ENCODE results near the gene CIDEB. TPM values are rescaled to one million over a fixed set of nuclear protein-coding genes. Genes with fewer than 3 reads are reported as not detected.

CIDEB gene
- total and polyA plus RNA-seq, 12 donors, result 16.4 to 80.3 (median 39.0) TPM

DNA sequence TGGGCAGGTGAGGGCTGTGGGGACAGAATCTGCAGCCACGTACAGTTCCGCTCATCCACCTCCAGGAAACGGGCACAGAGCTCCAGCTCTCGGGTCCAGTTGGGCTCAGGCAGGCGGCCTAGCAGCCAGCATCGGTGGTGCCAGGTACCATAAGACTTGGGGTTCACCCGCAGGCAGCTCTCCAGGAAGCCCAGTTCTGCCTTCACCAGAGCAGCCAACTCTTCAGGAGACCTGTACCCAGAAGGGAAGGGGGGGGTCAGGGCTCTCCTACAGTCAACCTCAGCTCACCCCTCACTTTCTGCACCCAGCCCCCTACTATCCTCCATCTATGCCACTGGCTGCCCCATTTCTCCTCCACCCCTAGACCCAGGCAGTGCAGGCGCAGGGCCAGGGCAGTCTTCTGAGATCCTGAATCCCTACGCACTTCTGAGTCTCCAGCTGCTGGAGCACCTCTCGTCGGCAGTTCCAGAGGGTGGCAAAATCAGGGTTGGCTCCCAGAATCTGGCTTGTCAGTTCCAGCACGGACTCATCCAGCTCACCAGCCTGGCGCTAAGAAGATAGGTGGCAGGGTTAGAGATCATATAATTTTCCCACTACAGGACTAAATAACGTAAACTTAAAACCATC, 37.8 kb downstream of the CIDEB start:
- Histone ChIP-seq H3K27ac (no peak overlapping the region), H3K4me3 (no peak overlapping the region), H3K36me3 (replicated peaks in 1 of 2) (peaks cover 0 to 20% of the 10 kb centered on the region in 2 donors), H3K9me3 (replicated peaks in 1 of 3) (no peaks in the 10 kb centered on the region), H3K27me3 (no peaks in the 10 kb centered on the region), H3K4me1 (replicated peaks in 1 of 2) (peaks cover 5 to 22% of the 10 kb centered on the region in 2 donors)
- TF ChIP-seq, protein P1, sequence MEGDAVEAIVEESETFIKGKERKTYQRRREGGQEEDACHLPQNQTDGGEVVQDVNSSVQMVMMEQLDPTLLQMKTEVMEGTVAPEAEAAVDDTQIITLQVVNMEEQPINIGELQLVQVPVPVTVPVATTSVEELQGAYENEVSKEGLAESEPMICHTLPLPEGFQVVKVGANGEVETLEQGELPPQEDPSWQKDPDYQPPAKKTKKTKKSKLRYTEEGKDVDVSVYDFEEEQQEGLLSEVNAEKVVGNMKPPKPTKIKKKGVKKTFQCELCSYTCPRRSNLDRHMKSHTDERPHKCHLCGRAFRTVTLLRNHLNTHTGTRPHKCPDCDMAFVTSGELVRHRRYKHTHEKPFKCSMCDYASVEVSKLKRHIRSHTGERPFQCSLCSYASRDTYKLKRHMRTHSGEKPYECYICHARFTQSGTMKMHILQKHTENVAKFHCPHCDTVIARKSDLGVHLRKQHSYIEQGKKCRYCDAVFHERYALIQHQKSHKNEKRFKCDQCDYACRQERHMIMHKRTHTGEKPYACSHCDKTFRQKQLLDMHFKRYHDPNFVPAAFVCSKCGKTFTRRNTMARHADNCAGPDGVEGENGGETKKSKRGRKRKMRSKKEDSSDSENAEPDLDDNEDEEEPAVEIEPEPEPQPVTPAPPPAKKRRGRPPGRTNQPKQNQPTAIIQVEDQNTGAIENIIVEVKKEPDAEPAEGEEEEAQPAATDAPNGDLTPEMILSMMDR (IDR thresholded peaks at IDR 0.05), result no peak
- WGBS, 4 donors, result 96 to 97% (median 97%) methylated on average over 11 to 14 of the region's 14 CpGs
- no peak for DNase-seq
- intact Hi-C loops (cut with DNase I), result no loop called here

DNA sequence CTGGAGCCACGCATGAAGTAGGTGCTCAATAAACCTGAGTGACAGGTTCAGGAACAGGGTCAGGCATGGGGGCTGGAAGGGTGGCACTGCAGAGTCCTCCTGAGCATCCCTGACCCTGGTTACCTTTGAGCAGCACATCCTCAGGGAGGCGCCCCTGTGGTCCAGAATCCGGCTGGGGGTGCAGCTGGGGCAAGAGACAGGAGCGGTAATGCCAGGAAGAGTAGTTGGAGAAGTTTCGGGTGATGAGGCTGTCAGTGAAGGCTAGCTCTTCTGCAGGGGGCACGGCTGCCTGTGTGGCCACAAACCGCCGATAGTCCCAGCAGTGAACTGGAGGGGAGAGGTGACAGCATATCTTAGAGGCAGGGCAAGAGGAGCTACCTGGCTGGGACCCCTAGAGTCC, 38.4 kb downstream of the CIDEB start:
- Histone ChIP-seq H3K4me1 (replicated peaks in 1 of 2) (peaks cover 5 to 22% of the 10 kb centered on the region in 2 donors), H3K36me3 (replicated peaks in 1 of 2) (peaks cover 0 to 20% of the 10 kb centered on the region in 2 donors), H3K4me3 (no peak overlapping the region), H3K27ac (no peak overlapping the region), H3K9me3 (replicated peaks in 1 of 3) (no peaks in the 10 kb centered on the region), H3K27me3 (no peaks in the 10 kb centered on the region)
- WGBS, 4 donors, result 89 to 96% (median 95%) methylated on average over 8 of the region's 8 CpGs
- DNase-seq, result no peak
- TF ChIP-seq POLR2A (IDR thresholded peaks at IDR 0.05), result no peak
- TF ChIP-seq, protein P1 (IDR thresholded peaks at IDR 0.05), result no peak
- intact Hi-C loops (cut with DNase I), result no loop called here

DNA sequence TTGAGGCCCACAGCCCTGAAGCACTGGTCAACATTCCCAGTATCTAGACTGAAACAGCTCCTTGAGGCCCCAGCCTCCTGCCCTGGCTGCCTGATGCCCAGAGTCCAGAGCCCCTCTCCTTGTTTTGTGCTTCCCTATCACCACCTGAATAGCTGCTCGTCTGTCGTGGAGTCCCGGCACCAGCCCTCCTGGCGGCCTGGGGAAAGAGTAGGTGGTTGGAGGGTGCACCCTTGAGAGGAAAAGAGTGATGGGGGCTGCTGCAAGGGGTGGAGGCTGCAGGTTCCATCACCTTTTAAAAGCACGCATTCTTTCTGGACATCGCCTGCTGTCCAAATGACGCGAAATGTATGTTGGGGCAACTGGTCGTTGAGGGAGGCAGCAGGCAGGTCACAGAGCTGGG, 39.6 kb downstream of the CIDEB start:
- H3K36me3 ChIP-seq (replicated peaks in 1 of 2), result peaks cover 0 to 20% of the 10 kb centered on the region in 2 donors
- intact Hi-C loops (cut with DNase I), result no loop called here
- no peak for DNase-seq

DNA sequence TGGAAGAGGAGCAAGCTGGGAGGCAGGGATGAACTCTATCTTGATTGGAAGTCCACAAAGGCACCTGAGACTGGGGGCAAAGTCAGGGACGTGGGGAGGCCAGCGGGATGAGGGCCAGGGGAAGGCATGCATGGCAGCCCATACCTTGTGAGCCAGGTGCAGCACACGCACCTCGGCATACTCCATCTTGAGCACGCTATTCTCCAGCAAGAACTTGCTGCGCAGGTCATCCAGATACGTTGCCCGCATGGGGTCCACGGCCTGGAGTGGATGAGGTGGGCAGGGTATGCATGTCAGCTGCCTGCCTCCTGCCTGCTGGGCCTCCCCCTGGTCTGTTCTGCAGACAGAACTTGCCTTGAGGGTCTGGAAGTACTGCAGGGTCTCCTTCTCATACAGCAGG, 40.3 kb downstream of the CIDEB start:
- Histone ChIP-seq H3K36me3 (replicated peaks in 1 of 2) (peaks cover 0 to 20% of the 10 kb centered on the region in 2 donors), H3K27ac (no peak overlapping the region), H3K4me3 (no peak overlapping the region), H3K4me1 (replicated peaks in 1 of 2) (peaks cover 5 to 8% of the 10 kb centered on the region in 2 donors), H3K9me3 (replicated peaks in 1 of 3) (no peaks in the 10 kb centered on the region), H3K27me3 (no peaks in the 10 kb centered on the region)
- intact Hi-C loops (cut with DNase I), result no loop called here
- WGBS, 4 donors, result 89 to 96% (median 95%) methylated on average over 9 of the region's 9 CpGs
- no peak for TF ChIP-seq POLR2A (IDR thresholded peaks at IDR 0.05)
- DNase-seq, result no peak

More for the DNA sequence above, 39.6 kb downstream of the CIDEB start:
- 89 to 94% (median 93%) methylated on average over 9 of the region's 9 CpGs for WGBS, 4 donors
- Histone ChIP-seq H3K9me3 (replicated peaks in 1 of 3) (no peaks in the 10 kb centered on the region), H3K4me3 (no peak overlapping the region), H3K4me1 (replicated peaks in 1 of 2) (peaks cover 5 to 15% of the 10 kb centered on the region in 2 donors), H3K27me3 (no peaks in the 10 kb centered on the region), H3K27ac (no peak overlapping the region)
- TF ChIP-seq POLR2A (IDR thresholded peaks at IDR 0.05), result no peak
- TF ChIP-seq, protein P1 (IDR thresholded peaks at IDR 0.05), result no peak

All from adrenal gland (tissue), 12 donors.